Keratinocyte (primary cell): ENCODE results near the gene ERVK3-1. TPM values are rescaled to one million over a fixed set of nuclear protein-coding genes. Genes with fewer than 3 reads are reported as not detected.

Source experiments
- DNase-seq: peaks from one replicate; pipeline ENCODE4 v3.0.0-alpha.2; 2011; ENCODE audit warnings: low read depth, missing footprints, low spot score
- FAIRE-seq: peaks from 2 replicates; lab custom pipeline; 2011; peaks lifted over from hg19 to GRCh38; lab: Jason Lieb, UNC
- H2AFZ ChIP-seq: 2 replicates; pipeline ENCODE4 v1.6.0; 2012; ENCODE audit warnings: low read length, control low read depth, inconsistent platforms; ENCODE audit not compliant: control insufficient read depth
- H3K27ac ChIP-seq: 2 replicates; pipeline ENCODE4 v1.5.1; 2011; ENCODE audit warnings: low read length; ENCODE audit not compliant: control insufficient read depth, insufficient read depth
- H3K27me3 ChIP-seq: 3 replicates; pipeline ENCODE4 v1.6.0; 2011; ENCODE audit warnings: low read length; ENCODE audit not compliant: control insufficient read depth, insufficient read depth; ENCODE audit errors: extremely low read depth
- H3K36me3 ChIP-seq, 2 experiments: 2 replicates in 1 of 2; 3 replicates in 1 of 2; pipeline ENCODE4 v1.5.1; 2011; ENCODE audit warnings: low read length in 2 of 2, mild to moderate bottlenecking in 1 of 2; ENCODE audit not compliant: control insufficient read depth in 2 of 2, insufficient read depth in 2 of 2; ENCODE audit errors: extremely low read depth in 1 of 2
- H3K4me1 ChIP-seq: 3 replicates; pipeline ENCODE4 v1.5.1; 2011; ENCODE audit warnings: low read length; ENCODE audit not compliant: control insufficient read depth, insufficient read depth; ENCODE audit errors: extremely low read depth
- H3K4me2 ChIP-seq: 3 replicates; pipeline ENCODE4 v1.6.0; 2011; ENCODE audit warnings: low read depth, low read length; ENCODE audit not compliant: control insufficient read depth, insufficient read depth; ENCODE audit errors: extremely low read depth
- H3K4me3 ChIP-seq, 3 experiments: fragments of 200-600 bp in 1 of 3; sonication (generic) in 1 of 3; 2 replicates in 2 of 3; 3 replicates in 1 of 3; pipeline ENCODE4 v1.5.1; 2011 to 2016; ENCODE audit warnings: low read length in 3 of 3, mild to moderate bottlenecking in 3 of 3, control low read depth in 2 of 3, inconsistent platforms in 1 of 3, low read depth in 1 of 3, mixed read lengths in 1 of 3, mixed run types in 1 of 3, moderate library complexity in 1 of 3; ENCODE audit not compliant: control insufficient read depth in 2 of 3, insufficient read depth in 2 of 3; ENCODE audit errors: extremely low read depth in 1 of 3
- H3K79me2 ChIP-seq: 2 replicates; pipeline ENCODE4 v1.6.0; 2012; ENCODE audit warnings: low read length; ENCODE audit not compliant: control insufficient read depth, insufficient read depth
- H3K9ac ChIP-seq: 3 replicates; pipeline ENCODE4 v1.6.0; 2011; ENCODE audit warnings: low read length; ENCODE audit not compliant: control insufficient read depth, insufficient read depth; ENCODE audit errors: extremely low read depth
- H3K9me1 ChIP-seq: 3 replicates; pipeline ENCODE4 v1.6.0; 2011; ENCODE audit warnings: low read length; ENCODE audit not compliant: control insufficient read depth, insufficient read depth; ENCODE audit errors: extremely low read depth
- H3K9me3 ChIP-seq: 2 replicates; pipeline ENCODE4 v1.5.1; 2012; ENCODE audit warnings: low read depth, low read length; ENCODE audit not compliant: control insufficient read depth
- H4K20me1 ChIP-seq: 3 replicates; pipeline ENCODE4 v1.6.0; 2011; ENCODE audit warnings: low read length; ENCODE audit not compliant: control insufficient read depth, insufficient read depth; ENCODE audit errors: extremely low read depth
- CTCF ChIP-seq, 3 experiments: IDR thresholded peaks in 1 of 3; conservative IDR thresholded peaks in 1 of 3; optimal IDR thresholded peaks in 1 of 3; 2 replicates in 2 of 3; 3 replicates in 1 of 3; pipeline versions ENCODE3 to v1.5.1; 2011; ENCODE audit warnings: low read length in 3 of 3, mild to moderate bottlenecking in 3 of 3, moderate library complexity in 2 of 3, control low read depth in 1 of 3, inconsistent platforms in 1 of 3; ENCODE audit not compliant: insufficient read depth in 2 of 3; ENCODE audit errors: extremely low read depth in 1 of 3
- EZH2 ChIP-seq: IDR thresholded peaks from one replicate; pipeline ENCODE4 v1.6.1; 2012; ENCODE audit warnings: inconsistent platforms, mild to moderate bottlenecking, low read length, moderate library complexity
- dilution Hi-C: fragments of 300-500 bp; cut with MboI; formaldehyde crosslinking; loops from one replicate; pipeline ENCODE4 v1.7.0; 2020; ENCODE audit warnings: low sequenced_read_pairs; ENCODE audit not compliant: extremely low pct_ligation_motif_present
- polyA plus RNA-seq, 5 experiments: library from polyadenylated mRNA; depleted of rRNA in 3 of 5; stranded (reverse) in 3 of 5; stranded (forward) in 1 of 5; unstranded in 1 of 5; fragments of >200 nt; gene quantifications; 1 replicate in 1 of 5; 2 replicates in 3 of 5; 3 replicates in 1 of 5; pipeline versions ENCODE4 v1.2.1 to v1.2.3, GENCODE V29; 2011 to 2012; ENCODE audit warnings: missing spikeins in 2 of 5, low read depth in 1 of 5, low replicate concordance in 1 of 5

ERVK3-1 gene
- polyA plus RNA-seq, 1 donor (not counting 4 experiments of a cell fraction or from before 2014, with no cell fraction given): 48.6 TPM

GRCh38 chr19:58356766-58357480 is 51.7 kb downstream of the ERVK3-1 start:
- Histone ChIP-seq H3K9ac (no peak overlapping the region), H3K27ac (no peak overlapping the region), H4K20me1 (no peaks in the 10 kb centered on the region), H2AFZ (no peak overlapping the region), H3K9me1 (no peaks in the 10 kb centered on the region), H3K4me3 (no peak overlapping the region), H3K27me3 (peaks cover 18% of the 10 kb centered on the region), H3K79me2 (no peaks in the 10 kb centered on the region), H3K4me2 (no peak overlapping the region), H3K9me3 (peaks cover 3% of the 10 kb centered on the region), H3K36me3 (no peaks in the 10 kb centered on the region), H3K4me1 (peaks cover 5% of the 10 kb centered on the region)
- FAIRE-seq (no peak), DNase-seq (no peak)
- no peak for TF ChIP-seq CTCF (optimal IDR thresholded peaks at IDR 0.05 in 1 of 3, IDR thresholded peaks at IDR 0.05 in 1 of 3, conservative IDR thresholded peaks at IDR 0.05 in 1 of 3; ENCODE audit: extremely low read depth in 1 of 3, insufficient read depth in 2 of 3, low read length in 3 of 3)
- no peak for TF ChIP-seq EZH2
- dilution Hi-C loops: no loop called here

GRCh38 chr19:58357481-58358145 is 52.4 kb downstream of the ERVK3-1 start:
- no peak overlapping the region for H3K27ac ChIP-seq
- dilution Hi-C loops: no loop called here
- H3K4me3 ChIP-seq: no peak overlapping the region
- no peaks in the 10 kb centered on the region for H3K79me2 ChIP-seq
- TF ChIP-seq CTCF (optimal IDR thresholded peaks at IDR 0.05 in 1 of 3, IDR thresholded peaks at IDR 0.05 in 1 of 3, conservative IDR thresholded peaks at IDR 0.05 in 1 of 3; ENCODE audit: extremely low read depth in 1 of 3, insufficient read depth in 2 of 3, low read length in 3 of 3) (no peak), EZH2 (no peak)
- H3K9ac ChIP-seq: no peak overlapping the region
- H2AFZ ChIP-seq: no peak overlapping the region
- no peak overlapping the region for H3K4me2 ChIP-seq
- peaks cover 3% of the 10 kb centered on the region for H3K9me3 ChIP-seq
- FAIRE-seq: no peak
- peaks cover 18% of the 10 kb centered on the region for H3K27me3 ChIP-seq
- no peaks in the 10 kb centered on the region for H3K36me3 ChIP-seq
- H3K9me1 ChIP-seq: no peaks in the 10 kb centered on the region
- DNase-seq: no peak
- no peaks in the 10 kb centered on the region for H4K20me1 ChIP-seq
- H3K4me1 ChIP-seq: peaks cover 7% of the 10 kb centered on the region
